Fibroblast of mammary gland (primary cell): Measurements from ENCODE around the gene H6PD.

ENCODE experiments used
- DNase-seq: peaks from one replicate; pipeline ENCODE4 v3.0.0-alpha.2; 2010; ENCODE audit warnings: low read depth
- H3K4me3 ChIP-seq: 2 replicates; pipeline ENCODE4 v1.5.1; 2011; ENCODE audit warnings: low read depth, mild to moderate bottlenecking, low read length, moderate library complexity; ENCODE audit not compliant: control insufficient read depth
- CTCF ChIP-seq: conservative IDR thresholded peaks from 2 replicates; pipeline ENCODE4 v1.5.1; 2011; ENCODE audit warnings: low read depth, low read length, inconsistent platforms; ENCODE audit not compliant: control insufficient read depth, insufficient read depth

H6PD gene

GRCh38 chr1:9249263-9249533, 14.6 kb downstream of the H6PD start:
- DNase-seq: no peak
- TF ChIP-seq CTCF: no peak
- H3K4me3 ChIP-seq: no peak overlapping the region

GRCh38 chr1:9249534-9250410, 15.2 kb downstream of the H6PD start:
- DNase-seq: peak; percentile 75
- H3K4me3 ChIP-seq: no peak overlapping the region
- TF ChIP-seq CTCF: peak; percentile 84

- TF ChIP-seq CTCF: no peak
- DNase-seq: peak; percentile 42
- H3K4me3 ChIP-seq: no peak overlapping the region
Observed at GRCh38 chr1:9250411-9251381, 16.1 kb downstream of the H6PD start.

GRCh38 chr1:9251501-9251900, 16.9 kb downstream of the H6PD start:
- TF ChIP-seq CTCF: no peak
- no peak for DNase-seq
- H3K4me3 ChIP-seq: no peak overlapping the region

GRCh38 chr1:9253004-9253403, 18.4 kb downstream of the H6PD start:
- no peak for DNase-seq
- TF ChIP-seq CTCF: no peak
- no peak overlapping the region for H3K4me3 ChIP-seq

- no peak for DNase-seq
- H3K4me3 ChIP-seq: no peak overlapping the region
- no peak for TF ChIP-seq CTCF
Observed at GRCh38 chr1:9253453-9254105, 19.0 kb downstream of the H6PD start.
